Esophagus muscularis mucosa (tissue), 4 donors: ENCODE measurements around the gene ARID1B. TPM values are rescaled to one million over a fixed set of nuclear protein-coding genes. Genes with fewer than 3 reads are reported as not detected.

Experiments
- DNase-seq: peaks from one replicate; pipeline ENCODE4 v3.0.0-alpha.2; 2017; ENCODE audit errors: extremely low spot score
- H3K27ac ChIP-seq, 4 donors: fragments of 200-600 bp; sonication (generic); replicated peaks in 1 of 4; 1 replicate in 3 of 4; 2 replicates in 1 of 4; pipeline ENCODE4 v1.5.1; 2016 to 2019; ENCODE audit warnings: mild to moderate bottlenecking in 1 of 4
- H3K27me3 ChIP-seq, 4 donors: fragments of 200-600 bp; sonication (generic); one replicate each; pipeline versions ENCODE4 v1.5.1 to v1.6.0; 2016 to 2019
- H3K36me3 ChIP-seq, 4 donors: fragments of 200-600 bp; sonication (generic); one replicate each; pipeline ENCODE4 v1.5.1; 2016 to 2019
- H3K4me1 ChIP-seq, 4 donors: fragments of 200-600 bp; sonication (generic); one replicate each; pipeline ENCODE4 v1.5.1; 2016 to 2019
- H3K4me3 ChIP-seq, 4 donors: fragments of 200-600 bp; sonication (generic); 1 replicate in 2 of 4; 2 replicates in 2 of 4; pipeline ENCODE4 v1.5.1; 2016 to 2019; ENCODE audit warnings: mild to moderate bottlenecking in 4 of 4, moderate library complexity in 1 of 4
- H3K9me3 ChIP-seq, 4 donors: fragments of 200-600 bp; sonication (generic); 1 replicate in 3 of 4; 2 replicates in 1 of 4; pipeline ENCODE4 v1.5.1; 2016 to 2019
- CTCF ChIP-seq, 3 experiments: fragments of 200-600 bp in 2 of 3; fragments of 450-650 bp in 1 of 3; sonication (generic) in 2 of 3; IDR thresholded peaks; one replicate each; pipeline ENCODE4 v1.5.1; 2017 to 2019; ENCODE audit warnings: antibody characterized with exemption in 3 of 3, mild to moderate bottlenecking in 2 of 3, moderate library complexity in 1 of 3
- EP300 ChIP-seq: sonication (generic); formaldehyde crosslinking; IDR thresholded peaks from one replicate; pipeline ENCODE4 v1.6.1; 2017; ENCODE audit warnings: antibody characterized with exemption
- POLR2A ChIP-seq: fragments of 450-650 bp; IDR thresholded peaks from one replicate; pipeline ENCODE4 v1.6.1; 2017; ENCODE audit warnings: antibody characterized with exemption, moderate library complexity, mild to moderate bottlenecking, low read depth
- POLR2AphosphoS5 ChIP-seq, 2 donors: sonication (generic); formaldehyde crosslinking; IDR thresholded peaks; one replicate each; pipeline ENCODE4 v1.6.1; 2017; ENCODE audit warnings: antibody characterized with exemption in 2 of 2
- WGBS: methylation state at CpG from one replicate; pipeline ENCODE4 v1.1.5; 2018; 5-methylcytosine and 5-hydroxymethylcytosine counted together
- intact Hi-C: fragments of 100-400 bp; cut with DNase I; formaldehyde crosslinking; loops from one replicate; pipeline ENCODE4 v1.15.1; 2023
- total RNA-seq, 4 donors: library from RNA; depleted of rRNA; stranded (reverse); fragments of >200 nt; gene quantifications; one replicate each; pipeline versions ENCODE4 v1.1.0 to v1.2.1, GENCODE V29; 2016

The ARID1B gene
- total RNA-seq, 4 donors from 2014 or later, result 55.0 to 87.2 (median 72.7) TPM

- intact Hi-C loops, result no loop called here
- H3K36me3 ChIP-seq, result no peaks in the 10 kb centered on the region
- H3K4me3 ChIP-seq, result peak overlapping the region in 3 of 4 donors; percentile 43 to 59 (median 53)
- TF ChIP-seq POLR2A (no peak), EP300 (no peak), CTCF (IDR thresholded peaks at IDR 0.05) (no peak), POLR2AphosphoS5 (IDR thresholded peaks at IDR 0.05) (no peak)
- peaks cover 25 to 49% (median 32%) of the 10 kb centered on the region in 4 donors for H3K4me1 ChIP-seq
- DNase-seq, result no peak
- H3K27me3 ChIP-seq, result no peaks in the 10 kb centered on the region
- no peaks in the 10 kb centered on the region for H3K9me3 ChIP-seq
- WGBS, result 82% methylated on average over 9 of the region's 11 CpGs
- no peak overlapping the region for H3K27ac ChIP-seq
These were observed 444.6 kb downstream of the ARID1B start for GRCh38 chr6:157221817-157222175.

GRCh38 chr6:157222201-157222981 lies 445.2 kb downstream of the ARID1B start:
- no peaks in the 10 kb centered on the region for H3K9me3 ChIP-seq
- H3K4me1 ChIP-seq, result peaks cover 29 to 55% (median 38%) of the 10 kb centered on the region in 4 donors
- no peaks in the 10 kb centered on the region for H3K27me3 ChIP-seq
- no peak overlapping the region for H3K27ac ChIP-seq
- DNase-seq, result no peak
- no peaks in the 10 kb centered on the region for H3K36me3 ChIP-seq
- no peak overlapping the region for H3K4me3 ChIP-seq
- TF ChIP-seq CTCF (IDR thresholded peaks at IDR 0.05) (no peak), EP300 (no peak), POLR2AphosphoS5 (IDR thresholded peaks at IDR 0.05) (no peak), POLR2A (no peak)
- intact Hi-C loops, result no loop called here
- 91% methylated on average over 15 of the region's 17 CpGs for WGBS

GRCh38 chr6:157223021-157223430 lies 445.8 kb downstream of the ARID1B start:
- Histone ChIP-seq H3K4me3 (no peak overlapping the region), H3K27me3 (no peaks in the 10 kb centered on the region), H3K4me1 (peaks cover 33 to 56% (median 43%) of the 10 kb centered on the region in 4 donors), H3K9me3 (no peaks in the 10 kb centered on the region), H3K36me3 (no peaks in the 10 kb centered on the region), H3K27ac (no peak overlapping the region)
- no peak for DNase-seq
- TF ChIP-seq CTCF (IDR thresholded peaks at IDR 0.05) (no peak), POLR2AphosphoS5 (IDR thresholded peaks at IDR 0.05) (no peak), POLR2A (no peak), EP300 (no peak)
- intact Hi-C loops, result no loop called here
- WGBS, result 100% methylated on average over 2 of the region's 11 CpGs

GRCh38 chr6:157223511-157223910 lies 446.3 kb downstream of the ARID1B start:
- DNase-seq, result no peak
- WGBS, result 98% methylated on average over 10 of the region's 15 CpGs
- no peak for TF ChIP-seq CTCF (IDR thresholded peaks at IDR 0.05)
- TF ChIP-seq EP300, result no peak
- TF ChIP-seq POLR2A, result no peak
- no peak for TF ChIP-seq POLR2AphosphoS5 (IDR thresholded peaks at IDR 0.05)

More at GRCh38 chr6:157223511-157223910, 446.3 kb downstream of the ARID1B start:
- H3K36me3 ChIP-seq, result no peaks in the 10 kb centered on the region
- no peaks in the 10 kb centered on the region for H3K9me3 ChIP-seq
- H3K4me1 ChIP-seq, result peaks cover 33 to 56% (median 43%) of the 10 kb centered on the region in 4 donors
- H3K27ac ChIP-seq, result no peak overlapping the region
- H3K27me3 ChIP-seq, result no peaks in the 10 kb centered on the region
- intact Hi-C loops, result no loop called here
- no peak overlapping the region for H3K4me3 ChIP-seq
